K562 (cell line): Measurements from ENCODE around the gene GMPR. TPM values are rescaled to one million over a fixed set of nuclear protein-coding genes. Genes with fewer than 3 reads are reported as not detected.
A peak's percentile ranks its signal among the peaks of the same experiment; 100 is the strongest.

Experiments used
- ATF1 ChIP-seq, 2 experiments: fragments of 450-650 bp in 1 of 2; IDR thresholded peaks; 2 replicates each; pipeline ENCODE4 v1.6.1; 2016; ENCODE audit warnings: missing compliant biosample characterization in 1 of 2, missing genetic modification characterization in 1 of 2
- CAMTA2 ChIP-seq: fragments of 250-450 bp; sonication (Bioruptor Pico); conservative IDR thresholded peaks from 2 replicates; pipeline ENCODE4 v1.5.1; 2022
- CTBP1 ChIP-seq: fragments of 450-650 bp; IDR thresholded peaks from 2 replicates; pipeline ENCODE4 v1.6.1; 2016; ENCODE audit warnings: borderline replicate concordance
- ESRRA ChIP-seq: fragments of 450-650 bp; IDR thresholded peaks from 2 replicates; pipeline ENCODE4 v1.6.1; 2014; ENCODE audit warnings: low read depth, mild to moderate bottlenecking, moderate library complexity, borderline replicate concordance
- HDAC1 ChIP-seq, 2 experiments: fragments of 450-650 bp; IDR thresholded peaks; 2 replicates each; pipeline ENCODE4 v1.6.1; 2016 to 2017; ENCODE audit warnings: inconsistent platforms in 1 of 2, mild to moderate bottlenecking in 1 of 2, moderate library complexity in 1 of 2
- HMBOX1 ChIP-seq: sonication (generic); IDR thresholded peaks from 2 replicates; pipeline ENCODE4 v1.6.1; 2016
- IRF1 ChIP-seq: sonication (generic); formaldehyde crosslinking; IDR thresholded peaks from 2 replicates; pipeline ENCODE4 v1.8.0; 2022; ENCODE audit warnings: missing genetic modification reagents, mild to moderate bottlenecking, borderline replicate concordance
- KDM5B ChIP-seq: fragments of 200-600 bp; sonication (generic); IDR thresholded peaks from 2 replicates; pipeline ENCODE4 v1.6.1; 2012; ENCODE audit warnings: low read depth, mild to moderate bottlenecking, moderate library complexity, low read length, control low read depth, inconsistent platforms; ENCODE audit not compliant: insufficient replicate concordance
- MEIS2 ChIP-seq: fragments of 450-650 bp; IDR thresholded peaks from 2 replicates; pipeline ENCODE4 v1.6.1; 2014; ENCODE audit warnings: mild to moderate bottlenecking; ENCODE audit not compliant: partially characterized antibody
- NKRF ChIP-seq: fragments of 450-650 bp; IDR thresholded peaks from 2 replicates; pipeline ENCODE4 v1.6.1; 2016; ENCODE audit warnings: borderline replicate concordance
- PBX2 ChIP-seq, 2 experiments: IDR thresholded peaks in 1 of 2; conservative IDR thresholded peaks in 1 of 2; 2 replicates each; pipeline ENCODE4 v1.6.1; 2016; ENCODE audit warnings: low read depth in 2 of 2, mild to moderate bottlenecking in 1 of 2, missing compliant biosample characterization in 1 of 2, missing genetic modification characterization in 1 of 2, moderate library complexity in 1 of 2
- RCOR1 ChIP-seq, 2 experiments: IDR thresholded peaks; 2 replicates each; pipeline ENCODE4 v1.6.1; 2012; ENCODE audit warnings: low read depth in 2 of 2, low read length in 2 of 2, borderline replicate concordance in 1 of 2, improper control_type of control experiment in 1 of 2
- SMARCC2 ChIP-seq: fragments of 450-650 bp; IDR thresholded peaks from 2 replicates; pipeline ENCODE4 v1.6.1; 2017; ENCODE audit warnings: antibody characterized with exemption, moderate library complexity, mild to moderate bottlenecking, low read depth
- SP1 ChIP-seq: sonication (generic); formaldehyde crosslinking; IDR thresholded peaks from 2 replicates; pipeline ENCODE4 v1.8.1; 2022; ENCODE audit warnings: mild to moderate bottlenecking, missing genetic modification reagents
- UBTF ChIP-seq, 2 experiments: IDR thresholded peaks; 2 replicates each; pipeline ENCODE4 v1.6.1; 2012; ENCODE audit warnings: improper control_type of control experiment in 2 of 2, low read depth in 2 of 2, low read length in 2 of 2, borderline replicate concordance in 1 of 2
- ZNF717 ChIP-seq: fragments of 250-450 bp; sonication (Bioruptor Pico); IDR thresholded peaks from 2 replicates; pipeline ENCODE4 v1.5.0; 2021
- polyA plus RNA-seq, 8 experiments: library from polyadenylated mRNA; depleted of rRNA in 4 of 8; stranded (reverse) in 5 of 8; unstranded in 3 of 8; fragments of >200 nt; fragmentation: Nextera tagmentation in 2 of 8; fragmentation: Illumina TruSeq in 1 of 8; extraction: Ambion mirVana in 2 of 8; extraction: Trizol in 1 of 8; gene quantifications; 2 replicates each; pipeline versions ENCODE4 v1.2.1 to v1.2.3, GENCODE V29; 2011 to 2014; ENCODE audit warnings: inconsistent platforms in 1 of 8, missing spikeins in 1 of 8
- total RNA-seq, 7 experiments: library from RNA; depleted of rRNA in 6 of 7; stranded (reverse); fragments of >200 nt in 6 of 7; fragmentation: Illumina TruSeq in 2 of 7; extraction: Trizol in 2 of 7; gene quantifications; 2 replicates each; pipeline versions ENCODE4 v1.2.1 to v1.2.3, GENCODE V29; 2011 to 2021; ENCODE audit warnings: low replicate concordance in 1 of 7

The GMPR gene
- total and polyA plus RNA-seq, 9 of the 15 experiments (the other 6 are each of a cell fraction or from before 2014, with no cell fraction given): 34.6 to 83.7 (median 49.8) TPM

- TF ChIP-seq KDM5B: peak; percentile 56
- peak; percentile 48; the same call in 1 of the 2 replicates for TF ChIP-seq NKRF
- peak; percentile 61; the same call in 1 of the 2 replicates for TF ChIP-seq ESRRA
- TF ChIP-seq RCOR1 (IDR thresholded peaks at IDR 0.05; ENCODE audit: borderline replicate concordance in 1 of 2, low read depth in 2 of 2, low read length in 2 of 2): peak in 1 of 2 experiments; percentile 29; a peak in 1 of 4 replicates
- TF ChIP-seq HDAC1 (IDR thresholded peaks at IDR 0.05): peak in 1 of 2 experiments; percentile 80; a peak in 2 of 4 replicates
- TF ChIP-seq CAMTA2 (CRISPR knock-in tag): no peak
- peak; percentile 67 for TF ChIP-seq HMBOX1
- TF ChIP-seq SMARCC2: 0 out of 2 replicates have a peak, but pooled peaks have one; percentile 7
- no peak for TF ChIP-seq ZNF717 (CRISPR knock-in tag)
- TF ChIP-seq ATF1 (CRISPR knock-in tag; IDR thresholded peaks at IDR 0.05): no peak
- no peak for TF ChIP-seq ATF1 (tag; IDR thresholded peaks at IDR 0.05)
- peak; percentile 48; the same call in 1 of the 2 replicates for TF ChIP-seq CTBP1
- 0 out of 2 replicates have a peak, but pooled peaks have one; percentile 51 for TF ChIP-seq SP1 (CRISPR knock-in tag)
- TF ChIP-seq MEIS2: peak; percentile 89
- TF ChIP-seq IRF1 (CRISPR knock-in tag): no peak
- no peak for TF ChIP-seq PBX2 (CRISPR knock-in tag; IDR thresholded peaks at IDR 0.05; ENCODE audit: low read depth)
- peak; percentile 77 for TF ChIP-seq PBX2 (tag; conservative IDR thresholded peaks at IDR 0.05; ENCODE audit: low read depth)
- TF ChIP-seq UBTF (IDR thresholded peaks at IDR 0.05; ENCODE audit: borderline replicate concordance in 1 of 2, low read depth in 2 of 2, low read length in 2 of 2): 0 out of 4 replicates have a peak, but pooled peaks have one; percentile 12 to 68
Measured at GRCh38 chr6:16240589-16241320, 2.4 kb downstream of the GMPR start (continued).
